Inferior parietal cortex (tissue), 1 donor: ENCODE results near the gene CCDC124.

Experiments
- DNase-seq: peaks from one replicate; pipeline ENCODE4 v3.0.0-alpha.2; 2016; ENCODE audit errors: extremely low spot score

CCDC124 gene

DNA sequence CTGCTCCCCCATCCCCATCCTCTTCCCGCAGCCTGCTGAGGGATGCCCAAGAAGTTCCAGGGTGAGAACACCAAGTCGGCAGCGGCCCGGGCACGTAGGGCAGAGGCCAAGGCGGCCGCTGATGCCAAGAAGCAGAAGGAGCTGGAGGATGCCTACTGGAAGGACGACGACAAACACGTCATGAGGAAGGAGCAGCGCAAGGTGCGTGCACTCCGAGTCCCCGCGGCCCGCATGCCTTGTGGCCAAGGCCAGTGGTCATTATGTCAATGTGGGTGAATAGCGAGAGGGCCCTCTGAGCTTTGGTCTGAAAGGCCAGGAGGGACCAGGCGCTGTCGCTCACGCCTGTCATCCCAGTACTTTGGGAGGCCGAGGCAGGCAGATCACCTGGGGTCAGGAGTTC lies 3.6 kb downstream of the CCDC124 start:
- no peak for DNase-seq

DNA sequence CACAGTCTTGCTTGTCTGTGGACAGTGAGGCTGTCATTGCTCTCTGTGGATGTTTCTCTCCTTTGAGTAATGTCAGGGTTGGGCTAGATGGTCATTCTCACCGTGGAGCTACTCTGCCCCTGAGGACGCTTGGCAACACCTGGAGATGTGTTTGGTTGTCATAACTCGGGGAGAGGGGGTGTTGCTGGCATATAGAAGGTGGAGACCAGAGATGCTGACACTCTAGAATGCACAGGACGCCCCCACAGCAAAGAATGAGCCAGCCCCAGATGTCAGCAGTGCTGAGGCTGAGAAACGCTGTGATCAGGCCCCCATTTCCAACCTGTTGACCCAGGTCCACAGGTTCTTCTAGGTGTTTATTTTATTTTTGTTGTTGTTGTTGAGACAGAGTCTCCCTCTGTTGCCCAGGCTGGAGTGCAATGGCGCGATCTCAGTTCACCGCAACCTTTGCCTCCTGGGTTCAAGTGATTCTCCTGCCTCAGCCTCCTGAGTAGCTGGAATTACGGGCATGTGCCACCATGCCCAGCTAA lies 4.6 kb downstream of the CCDC124 start:
- DNase-seq, result no peak

DNA sequence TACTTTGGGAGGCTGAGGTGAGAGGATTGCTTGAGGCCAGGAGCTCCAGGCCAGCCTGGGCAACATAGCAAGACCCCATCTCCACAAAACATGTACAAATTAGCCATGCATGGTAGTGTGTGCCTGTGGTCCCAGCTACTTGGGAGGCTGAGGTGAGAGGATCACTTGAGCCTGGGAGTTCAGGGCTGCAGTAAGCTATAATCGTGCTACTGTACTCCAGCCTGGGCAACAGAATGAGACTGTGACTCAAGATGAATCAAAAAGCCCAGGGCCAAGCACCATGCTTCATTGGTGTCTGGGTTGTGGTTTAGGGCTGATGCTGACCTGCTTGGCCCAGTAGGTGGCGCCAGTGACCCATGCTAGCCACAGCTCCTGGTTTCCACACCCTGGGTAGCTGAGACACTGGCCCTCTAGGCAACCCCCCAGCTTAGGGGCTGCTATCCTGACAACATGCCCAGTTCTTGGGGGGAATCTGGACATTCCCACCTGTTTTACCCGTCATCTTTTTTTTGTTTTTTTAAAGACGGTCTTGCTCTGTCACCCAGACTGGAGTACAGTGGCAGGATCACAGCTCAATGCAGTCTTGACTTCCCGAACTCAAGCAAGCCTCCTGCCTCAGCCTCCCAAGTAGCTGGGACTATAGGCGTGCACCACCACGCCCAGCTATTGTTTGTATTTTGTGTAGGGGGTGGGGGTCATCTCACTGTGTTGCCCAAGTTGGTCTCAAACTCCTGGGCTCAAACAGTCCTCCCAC lies 5.5 kb downstream of the CCDC124 start:
- peak; percentile 80 for DNase-seq

DNA sequence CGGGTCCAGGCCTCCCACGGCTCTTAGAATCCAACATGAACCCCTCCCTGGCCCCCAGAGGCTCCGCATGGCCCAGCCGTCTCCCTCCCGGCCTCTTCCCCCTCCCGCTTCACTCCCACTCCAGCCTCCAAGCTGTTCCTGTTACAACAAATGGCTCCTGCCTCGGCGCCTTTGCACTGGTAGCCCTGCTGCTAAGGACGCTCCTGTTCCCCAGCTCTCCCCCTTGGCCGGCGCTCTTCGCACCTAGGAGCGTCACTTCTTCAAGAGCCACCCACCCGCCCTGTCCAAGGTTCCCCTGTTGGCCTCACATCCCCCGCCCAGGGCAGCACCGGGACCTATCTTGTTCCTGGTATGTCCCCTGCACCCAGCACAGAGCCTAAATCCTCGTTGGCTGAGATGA lies 9.4 kb downstream of the CCDC124 start:
- DNase-seq, result no peak

DNA sequence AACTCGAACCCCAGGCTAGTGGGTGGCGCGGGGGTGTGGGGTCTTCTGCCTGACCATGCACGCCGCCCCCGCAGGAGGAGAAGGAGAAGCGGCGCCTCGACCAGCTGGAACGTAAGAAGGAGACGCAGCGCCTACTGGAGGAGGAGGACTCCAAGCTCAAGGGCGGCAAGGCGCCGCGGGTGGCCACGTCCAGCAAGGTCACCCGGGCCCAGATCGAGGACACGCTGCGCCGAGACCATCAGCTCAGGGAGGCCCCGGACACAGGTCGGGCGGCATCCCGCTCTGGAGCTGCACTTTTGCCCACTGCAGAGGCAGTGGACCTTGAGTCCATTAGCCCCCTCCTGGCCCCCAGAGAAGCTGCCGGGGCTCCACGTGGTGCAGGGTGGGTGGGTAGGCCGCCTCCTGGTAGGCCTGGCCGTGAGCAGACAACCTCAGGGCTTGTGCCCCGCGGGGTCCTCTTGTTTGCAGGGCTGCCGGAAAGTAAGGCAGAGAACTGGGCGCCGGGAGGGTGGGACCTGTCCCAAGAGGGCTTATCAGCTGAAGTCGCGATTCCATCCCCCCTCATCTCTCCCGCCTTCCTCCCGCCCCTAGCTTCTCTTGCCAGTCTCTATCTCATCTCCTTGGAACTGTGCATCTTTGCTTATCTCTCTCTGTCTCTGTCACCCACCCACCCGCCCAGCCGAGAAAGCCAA lies 9.9 kb downstream of the CCDC124 start:
- DNase-seq, result no peak

DNA sequence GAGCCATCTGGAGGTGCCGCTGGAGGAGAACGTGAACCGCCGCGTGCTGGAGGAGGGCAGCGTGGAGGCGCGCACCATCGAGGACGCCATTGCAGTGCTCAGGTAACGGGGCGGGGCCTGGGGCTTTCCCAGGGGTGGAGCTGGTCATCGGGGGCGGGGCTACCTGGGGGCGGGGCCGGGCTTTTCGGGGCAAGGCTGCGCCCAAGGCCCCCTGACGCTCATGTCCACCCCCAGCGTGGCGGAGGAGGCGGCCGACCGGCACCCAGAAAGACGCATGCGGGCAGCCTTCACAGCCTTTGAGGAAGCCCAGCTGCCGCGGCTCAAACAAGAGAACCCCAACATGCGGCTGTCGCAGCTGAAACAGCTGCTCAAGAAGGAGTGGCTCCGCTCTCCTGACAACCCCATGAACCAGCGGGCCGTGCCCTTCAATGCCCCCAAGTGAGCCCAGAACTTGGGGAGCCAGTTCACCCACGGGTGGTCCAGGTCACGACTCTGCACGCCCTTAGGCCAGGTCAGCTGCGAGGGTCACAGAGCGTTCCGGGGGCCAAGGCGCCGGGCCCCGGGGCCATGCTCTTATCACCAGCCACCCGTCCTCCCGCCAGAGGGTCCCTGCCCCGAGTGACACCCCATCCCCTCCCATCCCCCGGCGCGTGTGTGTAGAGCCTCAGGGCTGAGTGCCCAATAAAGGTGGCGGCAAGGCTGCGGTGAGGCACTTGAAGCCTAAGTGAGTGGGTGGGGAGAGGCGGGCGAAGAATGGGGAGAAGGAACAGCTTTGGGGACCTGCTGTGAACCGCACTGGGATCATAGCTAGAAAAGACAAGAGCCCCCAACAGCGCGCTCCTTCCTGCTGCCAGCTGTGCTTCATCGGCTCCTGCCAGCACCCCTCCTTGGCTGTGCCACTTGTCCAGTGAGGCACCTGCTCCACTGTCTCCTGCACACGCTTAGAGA lies 10.7 kb downstream of the CCDC124 start:
- DNase-seq, result no peak

DNA sequence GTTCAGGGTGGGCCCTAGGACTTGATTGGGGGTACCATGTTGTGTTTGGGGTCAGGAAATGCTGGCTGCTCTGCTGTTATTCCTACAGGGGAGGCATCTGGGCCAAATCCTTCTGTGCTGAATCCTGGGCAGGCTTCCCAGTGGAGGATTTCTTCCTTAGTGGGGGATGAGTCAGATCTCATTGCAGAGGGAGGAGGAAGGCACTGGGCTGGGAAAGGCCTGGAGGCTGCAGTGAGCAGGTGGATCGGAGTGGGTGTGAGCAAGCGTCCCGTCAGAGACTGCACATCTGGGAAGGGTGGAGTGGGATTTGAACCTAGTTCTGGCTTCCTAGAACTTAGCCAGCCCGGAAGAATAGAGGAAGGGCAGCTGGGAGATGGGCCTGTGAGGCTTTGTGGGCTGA lies 11.5 kb downstream of the CCDC124 start:
- no peak for DNase-seq

DNA sequence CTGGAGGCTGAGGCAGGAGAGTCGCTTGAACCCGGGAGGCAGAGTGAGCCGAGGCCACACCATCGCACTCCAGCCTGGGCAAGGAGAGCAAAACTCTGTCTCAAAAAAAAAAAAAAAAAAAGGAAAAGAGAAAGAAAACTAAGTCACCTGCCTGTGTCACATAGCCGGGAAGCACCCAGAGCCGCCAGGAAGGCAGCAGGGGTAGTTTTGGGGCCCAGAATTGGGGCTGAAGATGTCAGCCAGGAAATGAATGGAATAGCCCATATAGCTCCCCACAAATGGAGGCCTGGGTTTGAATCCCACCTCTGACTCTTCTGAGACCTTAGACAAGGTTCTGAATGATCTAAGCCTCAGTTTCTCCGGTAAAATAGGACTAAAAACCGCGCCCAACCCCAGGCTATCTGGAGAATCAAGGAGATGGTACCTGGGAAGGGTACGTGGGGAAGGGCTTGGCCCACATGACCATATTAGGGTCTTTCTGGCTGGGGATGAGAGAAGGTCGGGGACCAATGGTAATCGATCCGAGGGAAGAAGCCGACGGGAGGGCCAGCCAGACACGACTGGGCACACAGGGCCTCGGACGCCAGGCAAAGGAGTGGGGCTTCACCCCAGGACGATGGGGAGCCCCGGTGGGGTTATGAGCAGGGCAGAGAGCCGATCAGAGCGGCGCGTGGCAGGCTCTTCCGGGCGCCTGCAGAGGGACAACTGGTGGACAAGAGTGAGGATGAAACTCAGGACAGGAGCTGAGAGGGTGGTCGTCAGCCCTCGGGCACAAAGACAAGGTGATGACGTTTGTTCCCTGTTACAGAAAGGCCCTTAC lies 14.4 kb downstream of the CCDC124 start:
- no peak for DNase-seq

DNA sequence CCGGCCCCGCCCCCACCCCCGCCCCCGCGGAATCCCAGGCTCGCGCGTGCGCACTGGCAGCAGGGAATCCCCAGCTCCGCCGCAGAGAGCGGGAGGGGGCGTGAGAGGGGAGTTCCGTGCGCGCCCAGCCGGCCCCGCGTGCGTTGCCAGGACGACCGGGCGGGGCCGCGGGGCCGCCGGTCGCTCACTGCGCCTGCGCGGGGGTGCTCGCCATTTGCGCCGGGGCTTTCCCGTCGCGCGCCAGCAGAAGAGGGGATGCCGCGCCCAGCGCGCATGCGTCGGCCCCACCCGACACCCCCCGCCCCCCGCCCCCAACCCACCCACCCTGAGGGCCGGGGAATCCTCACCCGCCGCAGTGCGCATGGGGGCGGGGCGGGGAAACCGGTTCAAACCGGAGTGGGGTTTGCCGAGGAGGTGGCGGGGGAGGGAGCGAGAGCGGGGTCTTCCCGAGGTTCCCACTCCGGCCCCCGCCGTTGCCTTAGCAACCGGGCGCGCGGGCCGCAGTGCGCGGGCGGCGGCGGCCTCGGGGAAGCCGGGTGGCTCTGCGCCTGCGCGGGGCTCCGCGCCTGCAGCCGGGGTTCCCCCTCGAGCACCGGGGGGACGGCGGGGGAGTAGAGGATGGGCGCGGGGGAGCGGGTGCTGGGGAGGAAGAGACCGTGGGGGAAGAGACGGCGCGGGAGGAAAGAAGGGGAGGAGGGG lies 15.1 kb downstream of the CCDC124 start:
- DNase-seq, result peak; percentile 88

DNA sequence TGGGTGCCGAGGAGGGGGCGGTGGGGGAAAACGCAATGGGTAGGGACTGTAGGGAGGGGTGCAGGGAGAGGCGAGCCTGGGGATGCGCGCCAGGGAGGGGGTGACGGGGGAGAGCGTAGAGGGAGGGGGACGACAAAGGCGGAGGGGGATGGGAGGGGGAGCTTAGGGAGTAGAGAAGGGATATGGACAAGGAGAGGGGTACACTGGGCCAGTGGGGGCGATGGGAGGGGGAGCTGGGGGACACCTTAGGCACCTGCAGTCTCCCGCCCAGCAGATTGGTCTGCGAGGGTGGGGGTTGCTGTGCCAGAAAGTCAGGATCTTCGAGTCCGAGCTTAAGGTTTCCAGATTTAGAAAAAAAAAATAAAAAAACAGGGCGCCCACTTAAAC lies 15.7 kb downstream of the CCDC124 start:
- no peak for DNase-seq

DNA sequence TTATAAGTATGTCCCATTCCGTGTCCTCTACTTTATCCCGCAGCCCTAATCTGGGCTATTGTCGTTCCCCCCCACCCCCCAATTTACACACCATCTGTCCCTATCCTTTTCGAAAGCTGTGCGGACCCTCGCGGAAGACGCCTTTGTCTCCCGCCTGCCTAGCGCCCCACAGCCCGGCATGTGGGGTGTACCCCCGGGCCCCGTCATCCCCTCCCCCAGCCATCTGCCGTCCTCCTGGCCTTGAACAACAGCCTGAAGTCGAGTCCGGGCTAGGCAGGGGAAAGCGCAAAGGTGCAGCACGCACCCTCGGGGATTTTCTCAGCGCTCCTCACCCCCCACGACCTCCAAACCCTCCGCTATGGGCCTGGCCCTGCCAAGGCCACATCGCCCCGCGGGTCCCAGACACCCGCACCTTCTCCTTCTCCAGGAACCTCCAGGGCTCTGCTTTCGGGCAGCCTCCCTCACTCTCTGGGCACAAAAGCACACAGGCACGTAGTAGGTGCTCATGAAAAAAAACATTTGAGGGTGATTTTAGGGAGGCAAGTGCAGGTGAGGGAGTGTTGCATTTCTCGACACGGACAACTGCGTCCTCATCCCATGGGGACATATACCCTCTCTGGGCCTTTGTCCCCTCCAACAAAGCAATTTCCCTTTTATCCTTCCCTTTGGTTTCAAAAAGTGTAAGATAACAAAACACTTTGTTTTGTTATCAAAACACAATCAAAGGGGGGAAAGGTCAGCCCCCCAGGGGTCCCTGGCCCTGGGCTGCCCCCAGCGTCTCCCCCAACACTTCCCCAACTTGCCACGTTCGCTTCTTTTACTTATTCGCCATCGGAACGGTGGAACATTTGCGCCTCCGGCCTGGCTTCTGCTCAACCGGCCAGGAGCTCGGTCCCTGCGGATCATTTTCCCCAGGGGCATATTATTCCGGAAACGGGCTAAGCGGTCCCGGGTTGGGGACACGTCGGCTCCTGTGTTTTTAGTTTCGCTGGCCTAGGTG lies 16.4 kb downstream of the CCDC124 start:
- no peak for DNase-seq

DNA sequence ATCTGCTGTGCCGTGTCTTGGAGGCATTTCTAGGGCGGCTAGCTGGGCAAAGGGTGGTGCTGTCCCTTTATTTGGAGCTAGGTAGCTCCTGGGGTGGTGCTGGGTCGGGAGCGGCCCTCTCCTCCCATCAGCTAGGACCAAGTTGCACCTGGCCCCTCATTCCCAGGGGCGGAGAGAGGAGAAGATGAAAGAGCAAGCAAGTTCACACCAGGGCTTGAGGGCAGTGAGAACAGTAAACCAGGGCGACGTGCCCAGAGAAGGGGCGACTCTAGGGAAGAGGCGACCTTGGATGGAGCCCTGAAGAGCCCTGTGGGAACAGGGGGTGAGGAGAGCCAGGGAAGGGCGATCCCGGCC lies 17.1 kb downstream of the CCDC124 start:
- no peak for DNase-seq

DNA sequence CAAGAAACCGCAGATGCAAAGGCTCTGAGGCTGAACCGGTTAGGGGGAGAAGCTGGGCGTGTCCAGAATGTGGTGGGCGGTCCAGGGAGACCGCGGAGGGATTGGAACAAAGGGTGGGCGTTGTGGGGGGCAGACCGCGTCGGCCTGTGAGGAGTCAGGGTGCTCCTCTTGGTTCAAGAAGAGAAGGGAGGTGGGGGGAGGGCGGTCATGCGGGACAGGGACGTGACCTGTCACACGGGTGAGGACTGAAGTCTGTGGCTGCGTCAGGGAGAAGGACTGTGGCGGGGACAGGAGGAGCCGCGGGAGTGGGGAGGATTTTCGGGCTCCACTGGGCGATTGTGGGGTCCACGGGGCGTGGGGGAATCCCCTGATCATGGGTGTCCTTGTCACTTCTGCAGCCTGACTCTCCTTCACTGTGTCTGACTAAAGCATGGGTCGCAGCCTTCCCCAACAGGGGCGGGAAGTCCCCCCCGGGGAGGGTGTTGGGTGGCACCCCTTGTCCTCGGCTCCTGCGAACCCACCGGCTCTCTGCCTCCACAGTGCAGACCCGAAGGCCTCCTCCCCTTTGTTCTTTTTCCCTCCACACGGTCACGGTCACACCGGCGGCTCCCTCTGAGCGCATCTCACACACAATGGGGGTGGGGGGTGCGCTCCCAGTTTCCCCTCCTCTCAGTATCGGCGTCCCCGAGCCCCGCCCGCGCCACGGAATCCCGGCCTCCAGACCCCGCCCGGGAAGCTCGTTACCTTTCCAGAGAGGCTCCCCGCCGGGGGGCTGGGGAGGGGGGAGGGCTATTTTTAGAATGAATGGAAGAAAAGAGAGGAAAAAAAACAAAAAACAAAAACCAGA lies 17.7 kb downstream of the CCDC124 start:
- no peak for DNase-seq

DNA sequence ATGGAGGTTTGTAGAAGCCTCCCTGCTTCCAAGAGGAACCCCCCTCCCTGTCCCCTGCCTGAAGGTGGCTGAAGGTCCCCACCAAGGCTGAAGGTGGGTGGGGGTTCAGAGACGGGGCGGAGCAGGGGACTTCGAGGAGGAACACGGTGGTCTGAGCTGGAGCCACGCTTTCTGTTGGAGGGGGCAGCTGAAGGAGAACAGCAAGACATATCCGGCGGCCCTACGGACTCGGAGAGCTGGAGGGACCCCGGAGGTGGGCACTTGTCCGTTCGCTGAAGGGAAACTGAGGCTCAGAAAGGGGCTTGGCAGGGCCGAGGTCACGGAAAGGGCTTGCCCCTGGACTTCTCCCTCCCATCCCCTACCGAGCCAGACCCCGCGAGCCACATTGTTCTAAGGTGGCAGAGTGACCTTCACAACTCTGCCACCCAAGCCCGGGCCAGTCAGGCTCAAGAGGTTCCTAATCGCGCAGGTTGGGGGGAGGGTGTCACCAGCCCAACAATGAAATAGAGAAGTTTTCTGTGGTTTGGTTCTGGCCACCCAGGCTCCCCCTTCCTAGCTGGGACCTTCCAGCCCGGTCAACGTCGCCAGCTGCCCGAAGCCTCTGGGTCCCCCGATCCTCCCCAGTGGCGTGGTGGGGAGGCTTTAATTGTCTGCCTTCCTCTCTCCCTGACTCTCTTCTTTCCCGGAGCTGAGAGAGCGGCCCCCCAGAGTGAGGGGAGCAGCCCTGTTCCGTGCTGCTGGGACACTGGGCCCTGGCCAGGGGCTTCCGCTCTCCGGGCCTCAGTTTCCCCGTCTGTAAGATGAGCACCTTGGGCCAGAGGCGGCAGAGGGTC lies 18.6 kb downstream of the CCDC124 start:
- no peak for DNase-seq

DNA sequence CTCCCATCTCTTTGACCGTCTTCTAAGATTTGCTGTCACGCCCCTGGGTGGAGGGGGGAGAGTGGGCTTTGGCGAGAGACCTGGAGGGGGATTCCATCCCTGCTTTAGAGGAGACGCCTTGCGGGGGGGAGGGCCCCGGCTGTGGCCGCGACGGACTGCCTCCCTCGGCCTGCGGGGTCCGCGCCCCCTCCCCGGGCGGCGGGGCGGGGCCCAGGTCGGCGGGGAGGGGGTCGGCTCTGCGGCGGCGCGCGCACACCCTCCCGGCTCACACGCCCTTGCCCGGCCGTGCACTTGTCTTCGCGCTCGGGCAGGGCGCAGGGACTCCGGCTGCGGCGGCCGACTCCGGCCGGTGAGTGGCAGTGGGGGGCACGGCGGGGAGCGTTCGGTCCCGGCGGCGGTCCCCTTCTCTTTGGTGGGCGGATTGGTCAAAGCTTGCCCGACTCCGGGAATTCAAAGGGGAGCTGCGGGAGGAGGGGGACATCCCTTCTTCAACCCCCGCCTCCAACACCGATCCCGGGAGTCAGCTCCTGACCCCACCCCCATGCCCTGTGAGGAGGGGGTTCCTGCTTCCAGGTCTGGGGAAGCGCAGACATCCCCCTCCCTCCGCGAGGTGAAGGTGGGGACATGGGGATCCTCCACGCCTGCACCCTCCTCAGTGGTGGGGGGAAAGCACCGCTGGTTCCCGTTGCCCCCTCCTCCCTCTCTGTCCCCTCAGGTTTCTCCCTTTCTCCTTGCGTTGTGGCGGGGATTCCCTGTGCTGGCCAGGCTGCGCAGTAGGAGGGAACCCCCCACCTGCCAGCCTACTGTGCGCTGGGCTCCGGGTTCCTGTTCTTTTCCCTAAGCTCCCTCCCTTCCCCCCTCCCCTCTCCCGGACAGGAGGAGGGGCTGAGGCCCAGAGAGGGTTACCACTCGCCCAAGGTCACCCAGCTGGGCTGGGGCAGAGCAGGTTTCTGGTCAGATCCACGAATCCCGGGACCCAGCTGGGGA lies 19.5 kb downstream of the CCDC124 start:
- no peak for DNase-seq

DNA sequence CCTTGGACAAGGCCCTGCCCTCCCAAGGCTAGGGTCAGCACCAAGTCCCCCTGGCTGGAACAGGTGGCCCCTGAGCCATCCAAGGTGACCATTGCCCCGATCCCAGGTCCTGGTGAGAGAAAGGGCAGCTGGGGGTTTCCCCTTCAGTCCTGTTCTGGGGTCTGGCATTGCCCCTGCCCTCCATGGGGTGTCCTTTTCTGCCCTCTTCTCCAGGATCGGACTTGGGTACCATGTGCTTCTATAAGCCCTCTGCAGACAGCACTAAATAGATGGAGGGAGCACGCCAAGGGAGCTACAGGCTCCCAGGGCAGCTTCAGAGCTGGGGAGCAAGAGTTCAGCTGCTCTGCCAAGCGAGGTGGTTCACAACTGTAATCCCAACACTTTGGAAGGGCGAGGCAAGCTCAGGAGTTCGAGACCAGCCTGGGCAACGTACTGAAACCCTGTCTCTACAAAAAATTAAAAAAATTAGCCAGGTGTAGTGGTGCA lies 20.5 kb downstream of the CCDC124 start:
- no peak for DNase-seq
